Suprapubic skin (tissue), 4 donors: ENCODE results near the gene CILP2. TPM values are rescaled to one million over a fixed set of nuclear protein-coding genes. Genes with fewer than 3 reads are reported as not detected.

Experiments used
- DNase-seq, 2 donors: peaks; one replicate each; pipeline ENCODE4 v3.0.0-alpha.2; 2019; ENCODE audit warnings: low spot score in 2 of 2
- H3K27ac ChIP-seq: fragments of 200-600 bp; sonication (generic); one replicate; pipeline ENCODE4 v1.5.1; 2019
- H3K27me3 ChIP-seq: fragments of 200-600 bp; sonication (generic); one replicate; pipeline ENCODE4 v1.5.1; 2019
- H3K36me3 ChIP-seq: fragments of 200-600 bp; sonication (generic); one replicate; pipeline ENCODE4 v1.5.1; 2019
- H3K4me1 ChIP-seq: fragments of 200-600 bp; sonication (generic); one replicate; pipeline ENCODE4 v1.5.1; 2019
- H3K4me3 ChIP-seq: fragments of 200-600 bp; sonication (generic); one replicate; pipeline ENCODE4 v1.5.1; 2019; ENCODE audit warnings: mild to moderate bottlenecking
- H3K9me3 ChIP-seq: fragments of 200-600 bp; sonication (generic); one replicate; pipeline ENCODE4 v1.5.1; 2019
- CTCF ChIP-seq, 2 donors: fragments of 200-600 bp in 1 of 2; fragments of 450-650 bp in 1 of 2; sonication (generic) in 1 of 2; IDR thresholded peaks; one replicate each; pipeline ENCODE4 v1.5.1; 2016 to 2019; ENCODE audit warnings: antibody characterized with exemption in 2 of 2, mild to moderate bottlenecking in 1 of 2, moderate library complexity in 1 of 2
- EP300 ChIP-seq: sonication (generic); formaldehyde crosslinking; IDR thresholded peaks from one replicate; pipeline ENCODE4 v1.6.1; 2017; ENCODE audit warnings: antibody characterized with exemption
- POLR2A ChIP-seq, 2 donors: fragments of 450-650 bp; IDR thresholded peaks; one replicate each; pipeline ENCODE4 v1.6.1; 2017; ENCODE audit warnings: antibody characterized with exemption in 2 of 2, mild to moderate bottlenecking in 2 of 2, moderate library complexity in 2 of 2
- POLR2AphosphoS5 ChIP-seq, 3 donors: sonication (generic); formaldehyde crosslinking; IDR thresholded peaks; one replicate each; pipeline ENCODE4 v1.6.1; 2017; ENCODE audit warnings: antibody characterized with exemption in 3 of 3
- WGBS: methylation state at CpG from one replicate; pipeline ENCODE4 v1.1.5; 2018; 5-methylcytosine and 5-hydroxymethylcytosine counted together
- total RNA-seq, 4 donors: library from RNA; depleted of rRNA; stranded (reverse); fragments of >200 nt; gene quantifications; one replicate each; pipeline ENCODE4 v1.1.0, GENCODE V29; 2016

CILP2 gene
- total RNA-seq, 4 donors from 2014 or later, result 0.15 to 0.44 (median 0.21) TPM

GRCh38 chr19:19540715-19541515, 2.9 kb downstream of the CILP2 start:
- WGBS, result 2% methylated on average over 31 of the region's 45 CpGs
- TF ChIP-seq POLR2A (IDR thresholded peaks at IDR 0.05), result no peak
- TF ChIP-seq CTCF (IDR thresholded peaks at IDR 0.05), result no peak
- no peak for TF ChIP-seq POLR2AphosphoS5 (IDR thresholded peaks at IDR 0.05)
- Histone ChIP-seq H3K27me3 (peaks cover 24% of the 10 kb centered on the region), H3K27ac (no peak overlapping the region), H3K9me3 (no peaks in the 10 kb centered on the region), H3K36me3 (no peaks in the 10 kb centered on the region), H3K4me1 (peaks cover 39% of the 10 kb centered on the region), H3K4me3 (peak overlapping the region; percentile 39)
- peak in 1 of 2 donors; percentile 76 for DNase-seq

- Histone ChIP-seq H3K4me3 (no peak overlapping the region), H3K27ac (no peak overlapping the region), H3K4me1 (peaks cover 41% of the 10 kb centered on the region), H3K27me3 (peaks cover 26% of the 10 kb centered on the region), H3K36me3 (no peaks in the 10 kb centered on the region), H3K9me3 (no peaks in the 10 kb centered on the region)
- TF ChIP-seq EP300 (no peak), CTCF (IDR thresholded peaks at IDR 0.05) (no peak), POLR2AphosphoS5 (IDR thresholded peaks at IDR 0.05) (no peak), POLR2A (IDR thresholded peaks at IDR 0.05) (no peak)
- no peak for DNase-seq
- WGBS, result 54% methylated on average over 7 of the region's 16 CpGs
Measured at GRCh38 chr19:19541616-19542015, 3.6 kb downstream of the CILP2 start.

- peaks cover 35% of the 10 kb centered on the region for H3K27me3 ChIP-seq
- H3K9me3 ChIP-seq, result no peaks in the 10 kb centered on the region
- no peaks in the 10 kb centered on the region for H3K36me3 ChIP-seq
- TF ChIP-seq CTCF (IDR thresholded peaks at IDR 0.05) (no peak), POLR2AphosphoS5 (IDR thresholded peaks at IDR 0.05) (no peak), POLR2A (IDR thresholded peaks at IDR 0.05) (no peak), EP300 (no peak)
- peaks cover 42% of the 10 kb centered on the region for H3K4me1 ChIP-seq
- WGBS, result 81% methylated on average over 7 of the region's 12 CpGs
- H3K27ac ChIP-seq, result no peak overlapping the region
- H3K4me3 ChIP-seq, result no peak overlapping the region
- no peak for DNase-seq
Measured at GRCh38 chr19:19542507-19542906, 4.4 kb downstream of the CILP2 start.

DNA sequence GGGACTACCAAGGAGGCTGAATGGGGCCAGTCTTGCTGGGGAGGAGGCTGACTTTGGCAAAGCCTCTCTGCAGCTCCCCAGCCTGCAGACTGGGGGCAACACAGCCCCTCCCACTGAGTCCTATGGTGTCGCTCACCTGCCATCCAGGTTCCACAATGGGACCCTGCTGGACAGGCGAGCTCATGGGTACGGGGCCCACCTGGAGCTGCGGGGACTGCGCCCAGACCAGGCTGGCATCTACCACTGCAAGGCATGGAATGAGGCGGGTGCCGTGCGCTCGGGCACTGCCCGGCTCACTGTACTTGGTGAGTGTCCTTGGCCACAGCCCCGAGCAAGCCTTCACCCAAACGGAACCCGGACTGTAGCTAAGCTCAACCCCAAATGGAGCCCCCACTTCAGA, 5.0 kb downstream of the CILP2 start:
- TF ChIP-seq POLR2AphosphoS5 (IDR thresholded peaks at IDR 0.05), result no peak
- no peak for TF ChIP-seq POLR2A (IDR thresholded peaks at IDR 0.05)
- TF ChIP-seq EP300, result no peak
- TF ChIP-seq CTCF (IDR thresholded peaks at IDR 0.05), result no peak
- Histone ChIP-seq H3K27ac (no peak overlapping the region), H3K9me3 (no peaks in the 10 kb centered on the region), H3K4me3 (no peak overlapping the region), H3K27me3 (peaks cover 40% of the 10 kb centered on the region), H3K4me1 (peaks cover 37% of the 10 kb centered on the region), H3K36me3 (no peaks in the 10 kb centered on the region)
- no peak for DNase-seq
- WGBS, result 93% methylated on average over 7 of the region's 13 CpGs

DNA sequence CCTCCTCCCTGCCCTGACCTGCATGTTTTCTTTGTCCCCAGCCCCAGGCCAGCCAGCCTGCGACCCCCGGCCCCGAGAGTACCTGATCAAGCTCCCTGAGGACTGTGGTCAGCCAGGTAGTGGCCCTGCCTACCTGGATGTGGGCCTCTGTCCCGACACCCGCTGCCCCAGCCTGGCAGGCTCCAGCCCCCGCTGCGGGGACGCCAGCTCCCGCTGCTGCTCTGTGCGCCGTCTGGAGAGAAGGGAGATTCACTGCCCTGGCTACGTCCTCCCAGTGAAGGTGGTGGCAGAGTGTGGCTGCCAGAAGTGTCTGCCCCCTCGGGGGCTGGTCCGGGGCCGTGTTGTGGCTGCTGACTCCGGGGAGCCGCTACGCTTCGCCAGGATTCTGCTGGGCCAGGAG, 5.6 kb downstream of the CILP2 start:
- H3K4me1 ChIP-seq, result peaks cover 32% of the 10 kb centered on the region
- 97% methylated on average over 18 of the region's 19 CpGs for WGBS
- H3K4me3 ChIP-seq, result no peak overlapping the region
- TF ChIP-seq EP300, result no peak
- TF ChIP-seq POLR2A (IDR thresholded peaks at IDR 0.05), result no peak
- no peak for TF ChIP-seq CTCF (IDR thresholded peaks at IDR 0.05)
- no peak for TF ChIP-seq POLR2AphosphoS5 (IDR thresholded peaks at IDR 0.05)
- H3K9me3 ChIP-seq, result no peaks in the 10 kb centered on the region
- peaks cover 43% of the 10 kb centered on the region for H3K27me3 ChIP-seq
- no peak for DNase-seq
- H3K27ac ChIP-seq, result no peak overlapping the region
- no peaks in the 10 kb centered on the region for H3K36me3 ChIP-seq
